Rectal smooth muscle tissue (tissue), 1 donor: ENCODE measurements around the gene TBL1XR1.
A peak's percentile ranks its signal among the peaks of the same experiment; 100 is the strongest.

Experiments
- H3K27ac ChIP-seq: one replicate; pipeline ENCODE4 v1.7.0; 2013; ENCODE audit warnings: low read depth, low read length, inconsistent platforms
- H3K27me3 ChIP-seq: one replicate; pipeline ENCODE4 v1.7.0; 2013; ENCODE audit warnings: low read length; ENCODE audit not compliant: control insufficient read depth, insufficient read depth
- H3K36me3 ChIP-seq: one replicate; pipeline ENCODE4 v1.7.0; 2013; ENCODE audit warnings: low read length; ENCODE audit not compliant: control insufficient read depth, insufficient read depth
- H3K4me1 ChIP-seq: one replicate; pipeline ENCODE4 v1.7.0; 2013; ENCODE audit warnings: low read length; ENCODE audit not compliant: control insufficient read depth, insufficient read depth
- H3K4me3 ChIP-seq: one replicate; pipeline ENCODE4 v1.7.0; 2013; ENCODE audit warnings: low read length
- H3K9ac ChIP-seq: one replicate; pipeline ENCODE4 v1.7.0; 2013; ENCODE audit warnings: low read length

The TBL1XR1 gene

DNA sequence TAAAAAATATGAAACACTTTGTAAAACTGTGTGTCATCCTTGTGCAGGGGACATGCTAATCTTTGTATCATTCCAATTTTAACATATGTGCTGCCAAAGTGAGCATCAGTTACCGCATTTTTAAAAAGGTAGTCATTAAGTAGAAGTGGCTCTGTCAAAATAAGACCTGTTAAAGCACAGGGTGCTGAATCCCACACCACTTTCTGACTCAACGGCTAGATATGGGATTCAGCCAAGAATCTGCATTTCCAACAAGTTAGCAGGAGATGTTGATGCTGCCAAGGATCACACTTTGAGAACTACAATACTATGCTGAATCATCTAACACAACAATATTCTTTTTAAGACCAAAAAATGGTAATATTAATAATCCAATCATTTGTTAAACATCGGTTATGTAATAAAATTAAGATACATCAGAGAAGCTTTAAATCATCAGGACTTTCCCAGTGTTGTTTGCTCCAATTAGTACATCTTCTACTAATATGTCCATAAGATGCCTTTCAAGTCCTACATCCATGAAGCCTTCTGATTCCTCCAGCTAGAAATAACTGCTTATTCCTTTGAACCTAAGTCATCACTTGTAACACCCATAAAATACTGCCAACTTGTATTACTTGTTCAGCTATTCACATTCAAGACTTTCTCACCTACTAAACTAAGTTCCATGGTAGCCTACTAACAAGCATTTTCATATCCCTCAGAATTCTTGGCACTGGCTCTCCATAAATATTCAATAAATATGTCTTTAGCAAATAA lies 71.1 kb downstream of the TBL1XR1 start:
- no peak overlapping the region for H3K9ac ChIP-seq
- H3K4me3 ChIP-seq, result no peak overlapping the region
- H3K27me3 ChIP-seq, result no peaks in the 10 kb centered on the region
- no peaks in the 10 kb centered on the region for H3K36me3 ChIP-seq
- H3K4me1 ChIP-seq, result peaks cover 16% of the 10 kb centered on the region
- peak overlapping the region; percentile 34 for H3K27ac ChIP-seq

DNA sequence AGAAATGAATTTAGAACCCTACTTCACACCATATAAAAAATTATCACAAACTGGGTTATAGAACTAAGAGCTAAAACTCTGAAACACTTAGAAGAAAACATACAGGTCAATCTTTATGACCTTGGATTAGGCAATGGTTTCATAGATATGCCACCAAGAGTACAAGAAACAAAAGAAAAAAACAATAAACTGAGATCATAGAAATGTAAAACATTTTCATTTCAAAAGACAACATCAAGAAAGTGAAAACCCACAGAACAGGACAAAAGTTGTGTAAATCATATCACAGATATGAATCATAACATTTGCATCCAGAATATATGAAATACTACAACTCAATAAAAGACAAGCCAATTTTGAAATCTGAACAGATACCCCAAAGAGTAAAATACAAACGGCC lies 72.4 kb downstream of the TBL1XR1 start:
- Histone ChIP-seq H3K27me3 (no peaks in the 10 kb centered on the region), H3K36me3 (no peaks in the 10 kb centered on the region), H3K9ac (no peak overlapping the region), H3K27ac (no peak overlapping the region), H3K4me3 (no peak overlapping the region), H3K4me1 (peaks cover 18% of the 10 kb centered on the region)

DNA sequence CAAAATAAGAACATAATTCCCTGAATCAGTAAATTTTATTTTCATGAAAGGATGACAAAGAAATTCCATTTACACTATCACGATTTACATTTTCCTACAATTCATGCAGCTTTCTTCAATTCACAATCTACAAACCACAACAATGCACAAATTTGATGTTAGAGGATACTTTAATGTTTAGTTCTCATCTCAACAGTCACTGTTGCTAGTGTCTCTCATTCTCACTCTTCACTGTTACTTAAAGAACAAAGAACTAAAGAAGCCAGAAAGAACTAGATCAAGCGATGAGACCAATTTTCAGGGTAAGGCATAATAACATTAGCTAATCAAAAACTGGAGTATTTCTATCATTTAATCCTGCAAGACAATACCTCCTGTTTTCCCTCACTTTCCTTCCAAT lies 73.5 kb downstream of the TBL1XR1 start:
- Histone ChIP-seq H3K36me3 (no peaks in the 10 kb centered on the region), H3K4me1 (peaks cover 15% of the 10 kb centered on the region), H3K9ac (no peak overlapping the region), H3K27me3 (no peaks in the 10 kb centered on the region), H3K27ac (no peak overlapping the region), H3K4me3 (no peak overlapping the region)

DNA sequence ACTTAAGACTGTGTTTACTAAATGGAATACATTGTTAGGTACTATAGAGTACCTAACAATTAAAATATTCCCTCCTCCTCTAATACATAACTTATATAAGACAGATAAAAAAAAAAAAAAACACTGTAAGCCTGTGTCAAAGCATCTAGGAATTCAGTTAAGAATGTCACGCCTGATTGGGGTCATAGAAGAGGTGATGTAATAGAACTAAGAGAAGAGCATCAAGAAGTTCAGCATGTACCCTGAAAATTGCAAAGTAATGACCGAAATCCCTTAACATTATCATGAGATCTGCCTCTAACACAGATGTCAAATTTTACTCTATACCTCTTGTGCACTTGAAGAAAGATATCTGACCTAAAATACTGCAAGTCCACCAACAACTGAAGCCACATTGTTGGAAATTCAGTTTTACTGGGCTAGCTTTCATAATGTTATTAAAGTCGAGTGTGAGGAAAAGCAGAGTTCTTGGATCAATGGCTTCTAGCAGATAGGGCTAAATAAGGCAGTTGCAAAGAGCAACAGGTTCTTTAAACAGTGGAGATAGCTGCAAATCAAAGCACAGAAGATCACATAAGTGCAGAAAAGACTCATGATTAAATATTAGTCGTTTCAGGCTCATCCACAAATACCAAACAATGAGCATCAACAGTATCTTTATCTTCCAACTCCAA lies 75.0 kb downstream of the TBL1XR1 start:
- H3K36me3 ChIP-seq, result no peaks in the 10 kb centered on the region
- peak overlapping the region; percentile 46 for H3K27ac ChIP-seq
- no peak overlapping the region for H3K4me3 ChIP-seq
- H3K27me3 ChIP-seq, result no peaks in the 10 kb centered on the region
- no peak overlapping the region for H3K9ac ChIP-seq
- peaks cover 18% of the 10 kb centered on the region for H3K4me1 ChIP-seq

DNA sequence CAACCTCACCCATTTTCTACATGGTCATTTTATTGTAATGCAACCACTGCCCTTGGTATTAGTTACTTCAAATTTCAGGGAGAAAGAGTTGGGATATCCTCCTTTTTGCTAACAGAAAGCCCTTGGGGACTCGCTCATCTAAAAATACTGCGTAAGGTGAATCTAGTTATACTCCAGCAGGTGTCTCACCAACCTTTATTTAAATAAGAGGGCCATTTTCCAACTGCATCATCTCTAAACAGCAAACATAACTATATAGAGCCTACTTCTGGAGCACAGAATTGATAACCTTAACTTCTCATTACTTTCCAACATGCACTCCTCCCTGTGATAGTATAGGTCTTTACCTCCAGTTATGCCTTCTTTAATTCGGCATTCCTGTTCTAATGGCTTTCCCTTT lies 77.5 kb downstream of the TBL1XR1 start:
- H3K4me3 ChIP-seq, result no peak overlapping the region
- no peak overlapping the region for H3K27ac ChIP-seq
- H3K27me3 ChIP-seq, result no peaks in the 10 kb centered on the region
- no peak overlapping the region for H3K9ac ChIP-seq
- peaks cover 22% of the 10 kb centered on the region for H3K4me1 ChIP-seq
- no peaks in the 10 kb centered on the region for H3K36me3 ChIP-seq

DNA sequence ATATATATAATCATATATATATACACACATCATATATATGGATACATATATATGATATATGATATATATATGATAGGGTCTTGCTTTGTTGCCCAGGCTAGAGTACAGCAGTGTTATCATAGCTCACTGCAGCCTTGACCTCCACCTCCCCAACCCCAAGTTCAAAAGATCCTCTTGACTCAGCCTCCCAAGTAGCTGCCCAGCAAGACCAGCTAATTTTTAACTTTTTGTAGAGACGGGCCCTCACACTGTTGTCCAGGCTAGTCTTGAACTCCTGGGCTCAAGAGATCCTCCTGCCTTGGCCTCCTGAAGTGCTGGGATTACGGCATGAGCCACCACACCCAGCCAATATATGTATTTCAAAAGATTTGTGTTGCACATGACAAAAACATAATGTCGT lies 83.0 kb downstream of the TBL1XR1 start:
- H3K27me3 ChIP-seq, result no peaks in the 10 kb centered on the region
- H3K27ac ChIP-seq, result no peak overlapping the region
- H3K4me3 ChIP-seq, result no peak overlapping the region
- H3K9ac ChIP-seq, result no peak overlapping the region
- no peaks in the 10 kb centered on the region for H3K36me3 ChIP-seq
- H3K4me1 ChIP-seq, result peaks cover 11% of the 10 kb centered on the region

DNA sequence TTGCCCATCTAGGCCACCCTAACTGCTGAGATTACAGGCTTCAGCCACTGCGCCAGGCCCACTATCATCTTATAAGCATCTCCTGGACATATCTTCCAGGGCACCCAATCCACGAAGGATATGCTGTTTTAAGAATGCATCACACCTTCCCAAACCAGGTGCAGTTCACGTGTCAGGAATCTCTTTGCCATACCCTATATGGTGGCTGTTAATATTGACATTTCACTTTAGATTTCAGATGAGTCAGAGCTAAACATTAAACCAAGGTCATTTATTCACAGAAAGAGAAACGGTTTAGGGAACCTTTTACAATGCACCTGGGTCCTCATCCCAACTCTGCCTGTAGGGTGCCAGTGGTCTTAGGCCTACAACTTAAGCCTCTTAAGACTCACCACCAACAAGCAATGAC lies 85.7 kb downstream of the TBL1XR1 start:
- Histone ChIP-seq H3K4me3 (no peak overlapping the region), H3K27ac (no peak overlapping the region), H3K36me3 (no peaks in the 10 kb centered on the region), H3K9ac (no peak overlapping the region), H3K27me3 (no peaks in the 10 kb centered on the region), H3K4me1 (peaks cover 4% of the 10 kb centered on the region)

DNA sequence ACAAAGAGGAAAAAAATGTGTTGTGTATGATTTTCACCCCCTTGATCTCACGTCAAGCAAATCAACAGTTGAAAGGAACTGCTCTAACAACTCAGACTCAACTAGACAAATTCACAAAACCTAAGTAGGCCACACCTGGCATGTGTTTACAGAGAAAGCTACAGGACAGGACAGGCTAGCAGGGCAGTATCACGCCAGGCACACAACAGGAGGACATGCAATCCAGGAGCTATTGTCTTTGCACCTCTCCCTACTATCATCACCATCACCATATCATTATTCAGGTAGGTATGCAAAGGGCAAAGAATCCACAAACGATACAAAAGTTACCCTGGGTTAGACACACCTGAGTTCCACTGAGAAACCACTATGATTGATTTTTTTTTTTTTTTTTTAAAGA lies 86.4 kb downstream of the TBL1XR1 start:
- no peak overlapping the region for H3K4me3 ChIP-seq
- H3K27me3 ChIP-seq, result no peaks in the 10 kb centered on the region
- H3K36me3 ChIP-seq, result no peaks in the 10 kb centered on the region
- H3K4me1 ChIP-seq, result peaks cover 4% of the 10 kb centered on the region
- H3K9ac ChIP-seq, result no peak overlapping the region
- no peak overlapping the region for H3K27ac ChIP-seq

DNA sequence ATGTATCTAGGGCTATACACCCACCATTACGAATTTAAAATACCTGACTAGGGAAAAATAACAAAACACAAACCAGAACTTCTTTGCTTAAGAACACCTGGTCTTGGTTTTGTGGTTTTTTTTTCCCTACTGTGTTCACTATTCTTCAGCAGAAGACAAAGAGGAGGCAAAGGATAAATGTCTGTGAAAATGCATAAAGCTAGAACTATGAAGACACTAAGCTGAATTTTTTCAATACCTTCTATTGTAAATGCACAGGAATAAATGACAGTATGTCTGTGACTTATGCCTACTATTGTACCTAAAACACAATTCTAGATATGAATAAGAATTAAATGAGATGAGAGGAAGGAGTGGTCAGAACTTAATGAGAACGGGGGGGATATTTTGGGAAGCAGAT lies 86.9 kb downstream of the TBL1XR1 start:
- Histone ChIP-seq H3K27me3 (no peaks in the 10 kb centered on the region), H3K4me1 (peaks cover 4% of the 10 kb centered on the region), H3K36me3 (no peaks in the 10 kb centered on the region), H3K27ac (no peak overlapping the region), H3K4me3 (no peak overlapping the region), H3K9ac (no peak overlapping the region)

DNA sequence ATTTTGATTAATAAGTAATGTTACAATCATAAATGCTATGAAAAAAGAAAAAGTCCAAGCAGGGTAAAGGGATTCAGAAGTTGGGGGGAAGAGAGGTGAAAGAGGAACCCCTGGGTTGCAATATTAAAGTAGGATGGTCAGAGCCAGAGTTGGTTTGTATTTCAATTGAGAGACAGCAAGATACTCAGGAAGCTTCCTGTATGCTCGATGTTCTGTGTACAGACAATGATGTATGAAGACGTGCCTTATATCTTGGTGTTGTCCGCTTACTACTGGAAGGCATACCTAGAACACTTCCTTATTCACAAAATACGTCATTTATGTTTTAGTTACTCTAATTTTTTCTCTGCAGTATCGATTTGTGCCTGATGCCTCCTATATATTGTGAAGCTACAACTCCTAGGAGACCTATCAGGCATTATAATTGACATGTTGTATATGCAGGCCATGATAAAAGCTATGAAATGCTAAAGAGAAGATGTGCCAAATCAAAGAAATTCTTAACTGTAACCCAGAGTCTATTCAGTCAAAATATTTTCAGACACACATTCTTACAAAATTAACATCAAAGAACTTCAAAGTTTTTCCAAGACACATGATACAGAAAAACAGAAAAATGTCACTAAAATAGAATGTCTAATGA lies 87.5 kb downstream of the TBL1XR1 start:
- Histone ChIP-seq H3K4me3 (no peak overlapping the region), H3K36me3 (no peaks in the 10 kb centered on the region), H3K4me1 (peaks cover 4% of the 10 kb centered on the region), H3K9ac (no peak overlapping the region), H3K27me3 (no peaks in the 10 kb centered on the region), H3K27ac (no peak overlapping the region)

DNA sequence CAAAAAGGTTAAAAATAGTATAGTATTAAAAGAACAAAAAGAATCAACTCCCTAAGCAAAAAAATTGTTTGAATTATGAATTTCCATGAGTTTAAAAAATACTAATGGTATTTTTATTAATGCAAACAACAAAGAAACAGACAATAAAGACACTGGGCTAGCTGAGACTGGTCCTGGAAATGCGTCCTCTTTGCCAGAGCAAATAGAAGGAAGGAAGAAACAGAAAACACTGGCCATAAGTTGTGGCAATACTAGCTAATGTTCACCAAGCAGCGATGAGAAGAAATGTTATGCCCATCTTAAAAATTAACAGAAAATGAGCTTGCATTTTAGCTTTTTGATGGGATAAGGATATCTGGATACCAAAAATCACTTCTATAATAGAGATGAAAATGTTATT lies 88.6 kb downstream of the TBL1XR1 start:
- Histone ChIP-seq H3K9ac (no peak overlapping the region), H3K27ac (no peak overlapping the region), H3K4me3 (no peak overlapping the region), H3K36me3 (no peaks in the 10 kb centered on the region), H3K27me3 (no peaks in the 10 kb centered on the region), H3K4me1 (peaks cover 4% of the 10 kb centered on the region)

DNA sequence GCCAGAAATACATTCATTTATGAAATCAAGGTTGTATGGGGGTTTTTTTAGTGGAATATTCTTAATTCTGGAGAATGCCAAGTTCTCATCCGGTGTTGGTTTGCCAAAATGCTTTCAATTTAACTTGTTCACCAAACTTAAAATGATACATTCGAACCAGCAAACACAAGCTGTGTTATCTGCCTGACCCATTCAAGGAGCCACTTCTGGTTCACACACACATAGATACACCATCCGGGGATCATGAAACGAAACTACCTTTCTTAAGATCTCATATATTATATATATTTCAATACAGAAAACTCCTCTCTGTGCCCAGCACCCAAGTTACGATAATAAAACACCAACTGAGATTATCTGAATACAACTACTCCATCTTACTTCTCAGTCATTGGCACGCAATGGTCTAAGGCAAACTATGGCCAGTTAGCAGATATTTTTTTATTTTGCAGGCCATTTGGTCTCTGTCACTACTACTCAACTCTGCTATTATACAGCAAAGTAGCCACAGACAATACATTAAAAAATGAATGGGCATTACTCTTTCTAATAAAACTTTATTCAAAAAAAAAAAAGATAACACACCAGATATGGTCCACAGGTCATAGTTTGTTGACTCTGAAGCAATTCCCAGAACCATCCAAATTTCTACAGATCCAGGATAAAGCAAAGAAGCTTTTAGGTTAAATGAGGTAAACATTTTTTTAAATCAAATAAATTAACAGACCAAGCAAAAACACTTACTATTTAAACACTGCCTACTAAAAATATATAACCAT lies 89.6 kb downstream of the TBL1XR1 start:
- Histone ChIP-seq H3K4me1 (peaks cover 4% of the 10 kb centered on the region), H3K27me3 (no peaks in the 10 kb centered on the region), H3K27ac (no peak overlapping the region), H3K4me3 (no peak overlapping the region), H3K36me3 (no peaks in the 10 kb centered on the region), H3K9ac (no peak overlapping the region)
